ENCODE data around the gene ADAT2. TPM values are rescaled to one million over a fixed set of nuclear protein-coding genes. Genes with fewer than 3 reads are reported as not detected.

Gene ADAT2
- total RNA-seq, 1 experiment from 2014 or later = 9.9 TPM

- no peaks in the 10 kb centered on the region for H3K36me3 Mint-ChIP-seq (ENCODE audit: insufficient read depth, unreplicated experiment)
- CTCF ChIA-PET = no interaction called here
- H3K27me3 Mint-ChIP-seq (ENCODE audit: unreplicated experiment) = no peaks in the 10 kb centered on the region
- no peak for DNase-seq
- H3K4me1 Mint-ChIP-seq (ENCODE audit: low read depth, unreplicated experiment) = no peaks in the 10 kb centered on the region
- H3K27ac Mint-ChIP-seq (ENCODE audit: unreplicated experiment) = no peak overlapping the region
- TF ChIP-seq, protein P1, sequence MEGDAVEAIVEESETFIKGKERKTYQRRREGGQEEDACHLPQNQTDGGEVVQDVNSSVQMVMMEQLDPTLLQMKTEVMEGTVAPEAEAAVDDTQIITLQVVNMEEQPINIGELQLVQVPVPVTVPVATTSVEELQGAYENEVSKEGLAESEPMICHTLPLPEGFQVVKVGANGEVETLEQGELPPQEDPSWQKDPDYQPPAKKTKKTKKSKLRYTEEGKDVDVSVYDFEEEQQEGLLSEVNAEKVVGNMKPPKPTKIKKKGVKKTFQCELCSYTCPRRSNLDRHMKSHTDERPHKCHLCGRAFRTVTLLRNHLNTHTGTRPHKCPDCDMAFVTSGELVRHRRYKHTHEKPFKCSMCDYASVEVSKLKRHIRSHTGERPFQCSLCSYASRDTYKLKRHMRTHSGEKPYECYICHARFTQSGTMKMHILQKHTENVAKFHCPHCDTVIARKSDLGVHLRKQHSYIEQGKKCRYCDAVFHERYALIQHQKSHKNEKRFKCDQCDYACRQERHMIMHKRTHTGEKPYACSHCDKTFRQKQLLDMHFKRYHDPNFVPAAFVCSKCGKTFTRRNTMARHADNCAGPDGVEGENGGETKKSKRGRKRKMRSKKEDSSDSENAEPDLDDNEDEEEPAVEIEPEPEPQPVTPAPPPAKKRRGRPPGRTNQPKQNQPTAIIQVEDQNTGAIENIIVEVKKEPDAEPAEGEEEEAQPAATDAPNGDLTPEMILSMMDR (IDR thresholded peaks at IDR 0.05; ENCODE audit: unreplicated experiment) = no peak
- no peak overlapping the region for H3K4me3 Mint-ChIP-seq (ENCODE audit: low read depth, unreplicated experiment)
- intact Hi-C loops (cut with micrococcal nuclease; ENCODE audit: unreplicated experiment) = no loop called here
- no peaks in the 10 kb centered on the region for H3K9me3 Mint-ChIP-seq (ENCODE audit: low read depth, unreplicated experiment)
- no TSS peak for BruUV-seq (replicated peaks)
Observed at GRCh38 chr6:143441010-143441409, 9.5 kb downstream of the ADAT2 start.

DNA sequence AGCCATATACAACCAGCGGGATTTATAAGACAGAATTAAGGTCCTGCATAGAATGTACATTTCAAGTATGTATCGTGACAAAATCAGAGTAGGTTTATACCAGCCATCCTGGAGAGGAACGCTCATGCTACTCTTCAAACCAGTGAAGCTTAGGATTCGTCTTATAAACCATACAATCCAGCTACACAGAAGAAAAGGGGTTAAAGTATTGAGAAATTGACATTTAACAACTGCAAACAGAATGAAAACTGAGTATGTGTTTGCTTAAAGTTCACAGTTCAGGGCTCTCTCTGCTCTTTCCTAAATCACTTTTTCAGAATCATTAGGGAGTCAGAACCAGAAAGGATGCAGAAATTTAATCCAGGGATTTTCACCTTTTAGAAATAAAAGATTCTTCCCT, 17.9 kb downstream of the ADAT2 start:
- Mint-ChIP-seq H3K4me1 (ENCODE audit: low read depth, unreplicated experiment) (no peaks in the 10 kb centered on the region), H3K36me3 (ENCODE audit: insufficient read depth, unreplicated experiment) (no peaks in the 10 kb centered on the region), H3K9me3 (ENCODE audit: low read depth, unreplicated experiment) (no peaks in the 10 kb centered on the region), H3K4me3 (ENCODE audit: low read depth, unreplicated experiment) (no peak overlapping the region), H3K27ac (ENCODE audit: unreplicated experiment) (no peak overlapping the region), H3K27me3 (ENCODE audit: unreplicated experiment) (no peaks in the 10 kb centered on the region)
- TF ChIP-seq, protein P1 (IDR thresholded peaks at IDR 0.05; ENCODE audit: unreplicated experiment) = no peak
- intact Hi-C loops (cut with micrococcal nuclease; ENCODE audit: unreplicated experiment) = no loop called here
- no TSS peak for BruUV-seq (replicated peaks)
- DNase-seq = no peak
- CTCF ChIA-PET = no interaction called here

- intact Hi-C loops (cut with micrococcal nuclease; ENCODE audit: unreplicated experiment) = no loop called here
- CTCF ChIA-PET = no interaction called here
- H3K27ac Mint-ChIP-seq (ENCODE audit: unreplicated experiment) = no peak overlapping the region
- no peak for DNase-seq
- TF ChIP-seq, protein P1 (IDR thresholded peaks at IDR 0.05; ENCODE audit: unreplicated experiment) = no peak
- H3K9me3 Mint-ChIP-seq (ENCODE audit: low read depth, unreplicated experiment) = no peaks in the 10 kb centered on the region
- H3K4me3 Mint-ChIP-seq (ENCODE audit: low read depth, unreplicated experiment) = no peak overlapping the region
- H3K36me3 Mint-ChIP-seq (ENCODE audit: insufficient read depth, unreplicated experiment) = no peaks in the 10 kb centered on the region
- BruUV-seq (replicated peaks) = no TSS peak
- H3K27me3 Mint-ChIP-seq (ENCODE audit: unreplicated experiment) = no peaks in the 10 kb centered on the region
- H3K4me1 Mint-ChIP-seq (ENCODE audit: low read depth, unreplicated experiment) = no peaks in the 10 kb centered on the region
Observed at GRCh38 chr6:143431226-143431625, 19.3 kb downstream of the ADAT2 start.

- CTCF ChIA-PET = no interaction called here
- intact Hi-C loops (cut with micrococcal nuclease; ENCODE audit: unreplicated experiment) = loop anchor here (5.0 to 10.0 kb wide), 4 partner anchors 198 to 958 kb away; partner anchors contain the start of gene HIVEP2
- Mint-ChIP-seq H3K36me3 (ENCODE audit: insufficient read depth, unreplicated experiment) (no peaks in the 10 kb centered on the region), H3K27me3 (ENCODE audit: unreplicated experiment) (no peaks in the 10 kb centered on the region), H3K27ac (ENCODE audit: unreplicated experiment) (no peak overlapping the region), H3K4me1 (ENCODE audit: low read depth, unreplicated experiment) (no peaks in the 10 kb centered on the region), H3K4me3 (ENCODE audit: low read depth, unreplicated experiment) (no peak overlapping the region), H3K9me3 (ENCODE audit: low read depth, unreplicated experiment) (no peaks in the 10 kb centered on the region)
- no TSS peak for BruUV-seq (replicated peaks)
- TF ChIP-seq, protein P1 (IDR thresholded peaks at IDR 0.05; ENCODE audit: unreplicated experiment) = no peak
- DNase-seq = no peak
Observed at GRCh38 chr6:143429970-143430369, 20.5 kb downstream of the ADAT2 start.

Measured in Calu3 (cell line).